Subcutaneous adipose tissue (tissue), 4 donors: ENCODE measurements around the gene KCNIP1. TPM values are rescaled to one million over a fixed set of nuclear protein-coding genes. Genes with fewer than 3 reads are reported as not detected.

Experiments used
- CTCF ChIP-seq: fragments of 450-650 bp; IDR thresholded peaks from one replicate; pipeline ENCODE4 v1.5.1; 2016; ENCODE audit warnings: low read depth, mild to moderate bottlenecking, control low read depth, antibody characterized with exemption, moderate library complexity
- total RNA-seq, 4 donors: library from RNA; depleted of rRNA; stranded (reverse); fragments of >200 nt; gene quantifications; one replicate each; pipeline ENCODE4 v1.1.0, GENCODE V29; 2016

The KCNIP1 gene
- total RNA-seq, 4 donors from 2014 or later: 6.4 TPM; not detected in 3

GRCh38 chr5:170736966-170737365 is 233.1 kb downstream of the KCNIP1 start:
- no peak for TF ChIP-seq CTCF

GRCh38 chr5:170737591-170737990 is 233.8 kb downstream of the KCNIP1 start:
- no peak for TF ChIP-seq CTCF

GRCh38 chr5:170738840-170739239 is 235.0 kb downstream of the KCNIP1 start:
- TF ChIP-seq CTCF: no peak

- TF ChIP-seq CTCF: no peak
Measured at GRCh38 chr5:170739446-170739845, 235.6 kb downstream of the KCNIP1 start.

- no peak for TF ChIP-seq CTCF
Measured at GRCh38 chr5:170740551-170741205, 236.9 kb downstream of the KCNIP1 start.

- TF ChIP-seq CTCF: no peak
Measured at GRCh38 chr5:170741801-170742200, 238.0 kb downstream of the KCNIP1 start.

GRCh38 chr5:170743876-170744212 is 240.0 kb downstream of the KCNIP1 start:
- no peak for TF ChIP-seq CTCF
